Umbilical cord (tissue), 2 donors: ENCODE data around the gene MTG1. TPM values are rescaled to one million over a fixed set of nuclear protein-coding genes. Genes with fewer than 3 reads are reported as not detected.
"Not testable (repeated sequence)": the region's sequence is repeated elsewhere in the genome, so short reads cannot be mapped to it uniquely, and the experiment has no call there.

Experiments used
- DNase-seq: peaks from one replicate; pipeline ENCODE4 v3.0.0-alpha.2; 2015; ENCODE audit warnings: low spot score
- total RNA-seq: library from RNA; depleted of rRNA; stranded (reverse); fragments of >200 nt; gene quantifications from one replicate; pipeline ENCODE4 v1.2.3, GENCODE V29; 2014; ENCODE audit warnings: low replicate concordance; ENCODE audit not compliant: insufficient read depth

Gene MTG1
- total RNA-seq, 1 donor from 2014 or later = 40.4 TPM

DNA sequence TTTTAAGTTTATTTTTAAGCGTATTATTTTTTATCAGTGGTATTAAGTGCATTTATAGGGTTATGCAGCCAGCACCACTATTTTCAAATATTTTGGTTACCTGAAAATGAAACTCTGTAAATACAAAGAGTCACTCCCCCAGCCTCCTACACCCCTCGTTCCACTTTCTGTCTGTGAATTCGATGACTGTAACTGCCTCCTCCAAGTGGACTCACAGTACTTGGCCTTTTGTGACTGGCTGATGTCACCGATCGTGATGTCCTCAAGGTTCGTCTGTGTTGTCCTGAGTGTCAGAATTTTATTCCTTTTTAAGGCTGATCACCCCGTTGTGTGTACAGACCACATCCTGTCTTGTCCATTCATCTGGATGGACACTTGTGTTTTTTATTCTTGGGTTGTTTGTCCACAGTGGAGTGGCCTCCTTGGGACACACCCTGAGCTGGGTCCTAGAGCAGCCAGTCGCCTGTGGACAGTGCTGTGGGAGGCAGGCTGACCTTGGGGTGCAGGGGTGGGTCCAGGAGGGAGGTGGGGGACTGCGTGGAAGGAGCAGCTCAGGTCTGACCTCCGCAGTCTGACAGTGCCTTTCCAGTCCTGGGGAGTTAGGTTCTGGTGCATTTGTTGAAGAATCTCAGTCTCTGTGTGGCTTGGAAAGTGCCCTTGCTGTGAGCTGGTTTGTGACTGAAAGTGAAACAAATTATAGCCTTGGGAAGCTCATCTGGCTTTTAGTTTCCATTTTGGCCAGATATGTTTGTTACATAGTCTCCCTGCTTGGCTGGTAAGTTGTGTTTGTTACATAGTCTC, 6.9 kb downstream of the MTG1 start:
- no peak for DNase-seq

DNA sequence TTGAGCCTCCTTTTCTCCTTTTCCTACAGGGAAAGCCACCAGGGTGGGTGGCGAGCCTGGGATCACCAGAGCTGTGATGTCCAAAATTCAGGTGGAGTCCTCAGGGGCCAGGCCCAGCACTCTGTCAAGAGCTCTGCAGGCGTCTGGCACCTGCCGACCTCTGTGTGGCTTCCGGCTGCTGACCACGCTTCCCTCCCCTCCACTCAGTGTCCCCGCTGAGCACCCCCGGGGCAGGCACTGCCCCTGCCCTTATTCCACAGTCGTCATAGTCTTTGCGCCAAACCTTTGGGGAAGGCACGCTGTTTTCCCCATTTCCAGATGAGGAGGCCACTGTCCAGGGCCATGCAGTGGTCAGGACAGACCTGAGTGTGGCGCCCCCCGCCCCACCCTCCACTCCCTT, 7.5 kb downstream of the MTG1 start:
- DNase-seq = no peak

DNA sequence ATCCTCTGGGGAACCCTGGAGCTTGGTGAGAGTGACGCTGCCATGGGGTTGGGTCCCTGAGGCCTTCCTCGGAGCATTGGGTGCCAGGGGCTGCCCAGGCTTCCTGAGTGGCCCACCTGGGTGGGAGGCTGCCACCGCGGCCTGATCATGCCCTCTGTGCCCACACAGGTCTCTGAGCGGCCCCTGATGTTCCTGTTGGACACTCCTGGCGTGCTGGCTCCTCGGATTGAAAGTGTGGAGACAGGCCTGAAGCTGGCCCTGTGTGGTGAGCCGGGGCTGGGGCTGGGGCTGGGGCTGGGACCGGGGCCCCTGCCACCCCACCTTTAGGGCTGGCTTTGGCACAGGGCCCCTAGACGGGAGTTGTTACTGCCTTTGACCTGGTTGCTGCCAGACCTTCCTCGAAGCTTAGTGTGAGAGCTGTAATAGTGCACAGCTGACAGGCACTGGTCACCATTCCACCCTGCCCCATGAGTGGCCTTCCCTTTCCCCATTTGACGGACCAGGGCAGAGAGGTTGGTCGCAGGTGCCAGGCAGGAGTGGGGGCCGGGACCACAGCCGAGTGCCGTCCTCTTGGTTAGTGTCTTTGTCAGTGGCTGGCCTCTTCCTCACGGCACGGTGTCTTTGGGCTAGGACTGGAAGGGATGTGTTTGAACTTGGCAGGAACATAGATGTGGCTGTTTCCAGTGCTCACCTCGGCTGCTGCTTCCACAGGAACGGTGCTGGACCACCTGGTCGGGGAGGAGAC, 8.2 kb downstream of the MTG1 start:
- no peak for DNase-seq

DNA sequence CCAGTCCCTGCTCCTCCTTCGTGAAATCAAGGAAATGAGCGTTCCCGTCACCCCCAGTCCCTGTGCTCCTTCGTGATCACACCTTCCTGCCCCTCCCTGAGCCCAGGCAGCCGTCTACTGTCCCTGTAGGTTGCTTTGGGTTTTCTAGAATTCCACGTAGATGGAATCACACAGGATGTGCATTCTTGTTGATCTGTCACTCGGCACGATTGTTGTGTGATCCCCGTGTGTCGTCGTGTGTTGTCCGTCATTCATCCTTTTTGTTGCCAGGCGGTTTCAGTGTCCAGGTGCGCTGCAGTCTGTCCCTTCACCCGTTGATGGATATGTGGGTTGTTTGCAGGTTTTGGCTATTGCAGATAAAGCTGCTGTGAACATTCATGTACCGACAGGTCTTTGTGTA, 9.4 kb downstream of the MTG1 start:
- DNase-seq = no peak

DNA sequence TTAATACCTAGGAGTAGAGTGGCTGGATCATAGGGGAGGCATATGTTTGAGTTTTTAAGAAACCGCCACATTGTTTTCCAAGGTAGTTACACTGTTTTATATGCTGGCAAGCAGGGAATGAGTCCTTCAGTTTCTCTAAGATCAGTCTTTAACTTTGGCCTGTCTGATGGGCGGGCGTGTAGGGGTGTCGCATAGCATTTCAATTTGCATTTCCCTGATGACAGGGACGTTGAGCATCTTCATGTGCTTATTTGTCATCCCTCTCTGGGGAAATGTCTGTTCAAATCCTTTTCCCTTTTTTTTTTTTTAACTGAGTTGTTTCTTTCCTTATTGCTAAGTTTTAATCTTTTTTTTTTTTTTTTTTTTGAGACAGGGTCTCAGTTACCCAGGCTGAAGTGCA, 9.8 kb downstream of the MTG1 start:
- DNase-seq = no peak

DNA sequence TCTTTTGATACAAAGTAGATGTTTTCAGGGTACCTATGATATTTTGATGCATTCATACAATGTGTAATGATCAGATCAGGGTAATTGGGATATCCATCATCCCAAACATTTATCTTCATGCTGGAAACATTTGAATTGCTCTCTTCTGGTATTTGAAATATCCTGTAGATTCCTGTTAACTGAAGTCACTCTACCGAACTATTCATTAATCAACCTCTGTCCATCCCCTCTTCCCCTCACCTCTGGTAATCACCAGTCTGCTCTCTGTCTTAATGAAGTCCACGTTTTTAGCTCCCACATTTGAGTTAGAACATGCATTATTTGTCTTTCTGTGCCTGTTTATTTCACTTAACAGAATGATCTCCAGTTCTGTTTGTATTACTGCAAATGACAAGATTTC, 11.3 kb downstream of the MTG1 start:
- DNase-seq = no peak

DNA sequence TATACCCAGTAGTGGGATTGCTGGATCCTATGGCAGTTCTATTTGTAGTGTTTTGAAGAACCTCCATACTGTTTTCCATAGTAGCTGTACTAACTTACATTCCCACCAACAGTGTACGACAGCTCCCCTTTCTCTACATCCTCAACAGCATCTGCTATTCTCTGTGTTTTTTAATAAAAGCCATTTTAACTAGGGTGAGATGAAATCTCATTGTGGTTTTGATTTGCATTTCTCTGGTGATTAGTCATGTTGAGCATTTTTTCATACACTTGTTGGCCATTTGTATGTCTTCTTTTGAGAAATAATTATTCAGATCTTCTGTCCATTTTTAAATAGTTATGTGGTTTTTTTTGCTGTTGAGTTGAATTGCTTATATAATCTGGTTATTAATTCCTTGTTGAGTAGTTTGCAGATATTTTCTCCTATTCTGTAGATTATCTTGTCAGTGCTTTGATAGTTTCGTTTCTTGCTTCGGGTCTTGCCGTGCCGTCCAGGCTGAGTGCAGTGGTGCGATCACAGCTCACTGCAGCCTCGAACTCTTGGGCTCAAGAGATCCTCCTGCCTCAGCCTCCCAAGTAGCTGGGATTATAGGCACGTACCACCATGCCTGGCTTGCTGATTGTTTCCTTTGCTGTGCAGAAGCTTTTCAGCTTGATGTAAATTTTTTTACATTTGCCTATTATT, 12.0 kb downstream of the MTG1 start:
- no peak for DNase-seq

DNA sequence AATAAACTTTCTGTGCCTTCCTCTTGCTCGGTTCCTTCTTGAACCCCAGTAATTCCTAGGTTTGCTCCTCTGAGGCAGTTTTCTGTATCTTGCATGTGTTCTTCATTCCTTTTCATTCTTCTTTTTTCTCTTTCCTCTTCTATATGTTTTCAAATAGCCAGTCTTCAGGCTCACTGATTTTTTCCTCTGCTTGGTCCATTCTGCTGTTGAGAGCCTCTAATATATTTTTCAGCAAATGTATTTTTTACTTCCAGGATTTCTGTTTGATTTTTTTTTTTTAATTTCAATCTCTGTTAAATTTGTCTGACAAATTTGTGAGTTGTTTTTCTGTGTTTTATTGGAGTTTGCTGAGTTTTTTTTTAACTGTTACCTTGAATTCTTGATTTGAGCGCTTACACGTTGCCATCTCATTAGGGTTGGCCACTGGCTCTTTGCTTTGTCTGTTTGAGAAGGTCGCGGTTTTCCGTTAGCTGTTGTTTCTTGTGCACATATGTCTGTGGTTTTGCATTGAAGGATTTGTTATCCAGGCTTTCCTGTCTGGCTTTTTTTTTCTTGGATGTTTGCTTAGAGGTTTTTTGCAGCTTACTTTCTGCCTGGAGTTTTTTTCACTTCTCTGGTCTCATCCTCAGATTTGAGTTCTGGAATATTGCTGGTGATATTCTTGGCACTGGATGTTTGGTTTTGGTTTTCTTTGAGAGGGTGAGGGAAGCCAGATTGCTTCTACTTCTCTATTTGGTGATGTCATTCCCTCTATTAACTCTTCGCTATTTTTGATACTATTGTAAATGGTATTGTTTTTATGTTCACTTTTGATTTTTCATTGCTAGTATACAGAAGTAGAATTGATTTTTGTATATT, 17.8 kb downstream of the MTG1 start:
- no peak for DNase-seq

DNA sequence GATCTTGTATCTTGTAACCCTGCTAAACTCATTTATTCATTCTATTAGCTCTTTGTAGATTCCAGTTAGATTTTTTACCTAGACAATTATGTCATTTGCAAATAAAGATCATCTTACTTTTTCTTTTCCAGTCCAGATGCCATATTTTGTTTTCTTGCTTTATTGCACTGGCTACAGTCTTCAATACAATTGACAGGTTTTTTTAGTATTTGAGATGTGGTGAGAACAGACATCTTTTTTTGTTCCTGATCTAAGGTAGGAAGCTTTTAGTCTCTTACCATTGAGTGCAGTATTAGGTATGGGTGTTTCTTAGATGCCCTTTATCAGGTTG, 18.4 kb downstream of the MTG1 start:
- no peak for DNase-seq

DNA sequence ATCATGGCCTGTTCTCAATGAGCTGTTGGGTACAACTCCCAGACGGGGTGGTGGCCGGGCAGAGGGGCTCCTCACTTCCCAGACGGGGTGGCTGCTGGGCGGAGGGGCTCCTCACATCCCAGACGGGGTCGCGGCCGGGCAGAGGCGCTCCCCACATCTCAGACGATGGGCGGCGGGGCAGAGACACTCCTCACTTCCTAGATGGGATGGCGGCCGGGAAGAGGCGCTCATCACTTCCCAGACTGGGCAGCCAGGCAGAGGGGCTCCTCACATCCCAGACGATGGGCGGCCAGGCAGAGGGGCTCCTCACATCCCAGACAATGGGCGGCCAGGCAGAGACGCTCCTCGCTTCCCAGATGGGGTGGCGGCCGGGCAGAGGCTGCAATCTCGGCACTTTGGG, 20.4 kb downstream of the MTG1 start:
- not testable (repeated sequence) for DNase-seq

DNA sequence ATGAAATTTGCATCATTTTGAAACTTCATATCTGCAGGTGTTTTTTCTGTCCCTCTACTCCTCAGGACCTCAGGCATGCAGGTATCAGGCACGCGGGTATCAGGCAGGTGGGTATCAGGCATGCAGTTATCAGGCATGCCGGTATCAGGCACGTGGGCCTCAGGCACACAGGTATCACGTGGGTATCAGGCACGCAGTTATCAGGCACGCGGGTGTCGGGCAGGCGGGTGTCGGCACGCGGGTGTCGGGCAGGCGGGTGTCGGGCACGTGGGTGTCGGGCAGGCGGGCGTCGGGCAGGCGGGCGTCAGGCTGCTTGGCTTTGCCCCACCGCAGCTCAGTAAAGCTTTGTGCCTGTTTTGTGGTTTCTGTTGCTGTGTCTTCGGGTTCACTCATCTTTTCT, 21.8 kb downstream of the MTG1 start:
- DNase-seq = no peak

DNA sequence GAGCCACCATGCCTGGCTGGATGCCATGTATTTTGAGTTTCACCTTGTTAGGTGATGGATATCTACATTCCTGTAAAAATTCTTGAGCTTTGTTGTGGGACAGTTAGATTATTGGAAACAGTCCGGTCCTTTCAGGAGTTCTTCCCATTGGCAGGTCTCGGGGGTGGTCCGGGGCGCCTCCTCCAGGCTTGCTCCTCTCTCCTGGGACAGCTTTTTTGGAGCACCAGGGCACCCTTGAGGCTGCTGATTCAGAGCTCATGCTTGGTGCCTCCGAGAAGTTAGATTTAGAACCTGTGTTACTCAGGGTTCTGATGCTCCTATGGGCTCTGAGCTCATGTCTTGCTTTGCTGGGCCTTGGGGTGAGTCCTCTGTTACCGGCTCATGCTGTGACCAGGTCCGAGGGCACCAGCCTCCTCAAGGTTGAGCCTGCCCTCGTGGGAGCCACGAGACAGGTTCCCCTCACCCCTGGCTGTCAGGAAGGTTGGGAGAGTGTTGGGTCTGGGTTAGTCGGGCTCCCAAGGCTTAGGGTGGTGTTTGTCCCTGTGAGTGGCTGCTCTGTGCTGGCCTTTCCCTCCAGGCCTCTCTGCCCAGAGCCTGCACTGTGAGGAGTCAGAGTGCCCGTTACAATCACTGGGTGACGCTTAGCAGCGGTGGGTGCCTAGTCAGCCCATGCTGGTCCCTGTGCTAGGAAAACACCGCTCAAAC, 24.5 kb downstream of the MTG1 start:
- DNase-seq = no peak

DNA sequence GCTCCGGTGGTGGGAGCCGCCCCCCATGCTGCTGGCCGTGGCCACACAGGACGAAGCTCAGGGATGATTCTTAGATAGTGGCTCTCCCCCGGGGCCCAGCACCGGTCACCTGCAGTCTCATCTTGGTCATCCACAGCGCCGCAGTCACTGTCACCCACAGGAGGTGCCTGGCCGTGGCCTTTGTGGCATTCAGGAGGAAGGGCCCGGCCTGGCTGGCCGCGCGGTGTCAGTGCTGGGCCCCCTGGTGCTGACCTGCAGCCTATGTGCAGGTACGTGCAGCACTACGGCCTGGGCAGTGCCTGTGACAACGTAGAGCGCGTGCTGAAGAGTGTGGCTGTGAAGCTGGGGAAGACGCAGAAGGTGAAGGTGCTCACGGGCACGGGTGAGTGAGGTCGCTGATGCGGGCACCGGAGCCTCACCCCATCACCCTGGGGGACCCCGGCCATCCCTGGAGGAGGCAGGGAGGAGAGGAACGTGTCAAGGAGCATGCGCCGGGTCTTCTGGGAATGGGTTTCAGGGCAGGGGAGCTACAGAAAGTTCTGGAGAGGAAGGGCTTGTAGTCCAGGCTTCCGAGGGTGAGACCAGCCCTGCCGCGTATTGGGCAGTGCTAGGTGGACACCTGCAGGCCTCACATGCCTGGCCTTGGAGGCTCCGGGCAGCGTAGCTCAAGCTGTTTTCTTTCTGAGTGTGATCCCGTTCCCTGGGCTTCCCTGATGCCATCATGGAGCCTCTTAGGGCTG, 25.4 kb downstream of the MTG1 start:
- DNase-seq = no peak

DNA sequence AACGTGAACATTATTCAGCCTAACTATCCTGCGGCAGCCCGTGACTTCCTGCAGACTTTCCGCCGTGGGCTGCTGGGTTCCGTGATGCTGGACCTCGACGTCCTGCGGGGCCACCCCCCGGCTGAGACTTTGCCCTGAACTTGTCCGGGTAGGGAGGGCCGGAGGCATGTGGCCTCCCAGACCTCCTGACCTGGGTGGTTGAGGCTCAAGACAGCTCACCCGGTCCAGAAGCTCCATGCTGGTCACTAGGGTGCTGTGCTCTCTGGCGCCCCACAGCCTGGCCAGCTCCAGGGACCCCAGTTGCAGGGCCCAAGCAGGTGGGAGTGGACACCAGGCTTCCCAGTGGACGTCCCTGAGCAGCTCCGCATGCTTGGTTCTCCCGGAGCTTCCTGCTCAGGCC, 26.1 kb downstream of the MTG1 start:
- no peak for DNase-seq

DNA sequence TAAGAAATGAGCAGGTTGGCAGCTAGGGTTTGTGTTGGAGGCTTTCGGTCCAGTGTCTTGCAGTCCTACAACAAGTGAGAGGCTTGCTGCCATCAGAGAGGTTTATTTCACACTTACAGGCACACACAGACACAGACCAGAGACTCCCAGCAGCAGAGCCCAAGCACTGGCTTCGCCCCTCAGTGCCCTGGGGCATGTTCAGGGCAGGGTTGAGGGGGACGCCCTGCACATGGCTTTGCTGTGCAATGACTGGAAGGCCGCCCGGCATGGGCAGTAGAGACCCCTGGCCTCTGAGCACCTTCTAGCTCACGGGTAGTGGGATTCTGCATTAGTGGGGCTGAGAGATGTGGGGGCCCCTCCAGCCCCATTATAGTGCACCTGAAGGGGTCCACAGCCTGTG, 26.6 kb downstream of the MTG1 start:
- DNase-seq = no peak

DNA sequence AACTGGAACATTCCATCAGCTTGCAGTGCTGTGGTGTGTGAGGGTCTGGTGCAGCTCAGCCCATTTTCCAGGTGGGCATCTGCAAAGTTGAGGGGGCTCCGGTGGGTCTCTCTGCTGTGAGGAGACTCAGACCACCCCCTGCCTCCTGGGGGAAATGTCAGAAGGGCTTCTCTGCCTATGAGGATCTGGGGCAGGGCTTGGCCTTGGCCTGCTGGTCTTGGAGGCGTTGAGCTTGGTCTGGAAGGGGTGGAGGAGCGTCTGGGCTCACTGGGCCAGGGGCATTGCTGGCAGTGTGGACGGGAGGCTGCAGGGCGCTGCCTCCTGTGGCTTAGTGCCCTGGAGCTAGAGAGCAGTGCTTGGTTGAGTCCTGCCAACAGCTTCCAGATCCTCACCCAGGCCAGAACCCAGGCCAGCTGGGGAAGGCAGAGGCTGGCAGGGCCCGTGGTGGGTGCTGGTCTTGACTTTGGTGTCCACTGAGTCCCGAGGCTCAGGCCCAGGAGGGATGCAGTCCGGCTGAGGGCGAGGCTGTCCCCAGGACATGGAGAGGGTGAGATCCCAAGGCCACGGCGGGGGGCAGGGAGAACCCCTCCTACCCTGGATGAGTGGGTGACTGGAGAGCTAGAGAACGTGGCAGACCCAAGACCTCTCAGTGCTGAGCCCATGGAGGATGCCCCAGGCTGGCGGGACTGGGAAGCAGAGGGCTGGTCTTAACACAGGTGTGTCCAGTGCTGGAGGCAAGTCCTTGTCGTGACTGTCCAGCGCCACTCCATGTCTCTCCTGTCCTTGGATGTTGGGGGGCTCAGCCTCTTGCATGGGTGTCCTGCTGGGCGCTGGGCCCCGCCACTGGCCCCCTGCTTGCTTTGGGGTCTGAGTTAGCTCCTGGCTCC, 27.6 kb downstream of the MTG1 start:
- no peak for DNase-seq

DNA sequence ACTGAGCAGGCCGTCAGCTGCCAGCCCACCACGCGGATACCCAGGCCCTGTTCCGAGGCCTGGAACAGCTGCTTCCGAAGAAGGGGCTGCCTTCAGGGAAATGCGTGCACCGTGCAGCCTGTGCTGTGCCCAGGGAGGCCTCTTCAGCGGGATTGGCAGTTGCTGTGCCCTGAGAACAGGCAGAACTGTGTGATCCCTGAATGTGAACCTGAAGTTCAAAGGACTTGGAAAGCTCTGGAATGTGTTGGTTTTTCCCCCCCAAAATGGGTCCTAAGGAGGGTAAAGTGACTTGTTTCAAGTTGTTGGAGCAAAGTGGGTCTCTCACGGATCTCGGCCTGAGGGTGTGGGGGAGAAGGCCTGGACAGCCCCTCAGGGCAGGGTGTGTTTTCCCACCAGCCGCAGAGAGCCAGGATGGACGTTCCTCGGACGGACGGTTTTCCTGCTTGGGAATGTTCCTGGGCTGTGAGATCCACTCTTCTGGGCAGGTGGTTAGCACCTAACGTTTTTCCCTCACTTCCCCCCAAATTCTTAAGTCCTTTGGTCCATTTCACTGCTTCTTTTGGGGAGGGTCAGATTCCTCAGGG, 28.4 kb downstream of the MTG1 start:
- no peak for DNase-seq

DNA sequence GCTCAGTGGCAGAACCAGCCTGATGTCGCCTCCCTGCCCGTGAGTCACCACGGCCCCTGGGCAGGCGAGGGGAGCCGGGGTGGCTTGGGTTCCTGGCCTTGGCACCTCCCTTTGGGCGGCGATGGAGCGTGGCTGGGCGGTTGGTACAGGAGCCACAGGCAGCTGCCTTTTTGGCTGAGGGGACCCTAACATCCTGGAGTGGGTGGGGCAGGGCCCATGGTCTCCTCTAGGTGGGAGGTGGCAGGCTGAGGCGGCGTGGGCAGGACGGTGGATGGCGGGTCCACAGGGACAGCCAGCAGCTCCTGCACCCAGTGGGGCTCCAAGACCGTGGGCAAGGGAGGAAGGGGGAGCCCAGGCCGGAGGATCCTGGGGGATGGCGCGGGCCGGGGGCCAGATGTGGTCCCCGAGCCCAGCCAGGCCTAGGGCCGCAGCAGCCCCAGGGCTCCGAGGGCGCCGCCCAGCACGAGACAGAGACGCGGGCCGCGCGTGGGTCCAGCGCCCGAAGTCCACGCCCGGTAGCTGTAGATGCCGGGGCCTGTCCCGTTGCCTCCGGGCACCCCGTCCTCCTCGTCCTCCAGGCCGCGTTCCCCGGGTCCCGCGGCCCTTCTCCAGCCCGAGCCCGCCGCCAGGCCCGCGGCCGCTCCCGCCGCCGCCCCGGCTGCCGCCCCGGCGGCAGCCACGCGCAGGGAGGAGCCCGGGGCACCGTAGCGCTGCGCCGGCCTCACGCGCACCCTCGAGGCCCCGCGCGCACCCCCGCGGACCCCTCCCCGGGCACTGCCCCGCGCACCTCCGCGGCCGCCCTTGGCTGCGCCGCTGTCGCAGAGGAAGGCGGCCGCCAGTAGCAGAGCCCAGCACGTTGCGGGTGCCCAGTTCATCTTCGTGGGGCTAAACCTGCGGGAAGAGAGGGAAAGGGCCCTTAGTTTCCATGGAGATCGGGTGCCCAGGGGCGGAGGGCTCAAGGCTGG, 29.1 kb downstream of the MTG1 start:
- DNase-seq = no peak
